GM18499 (cell line): ENCODE data around the gene SLC51A.
"Not testable (repeated sequence)": the region's sequence is repeated elsewhere in the genome, so short reads cannot be mapped to it uniquely, and the experiment has no call there.

Experiments
- ATAC-seq: cut with Tn5 transposase; IDR thresholded peaks from one replicate; pipeline ENCODE4 v1.9.1; 2021; ENCODE audit warnings: moderate number of reproducible peaks; ENCODE audit not compliant: insufficient read depth, unreplicated experiment

SLC51A gene

DNA sequence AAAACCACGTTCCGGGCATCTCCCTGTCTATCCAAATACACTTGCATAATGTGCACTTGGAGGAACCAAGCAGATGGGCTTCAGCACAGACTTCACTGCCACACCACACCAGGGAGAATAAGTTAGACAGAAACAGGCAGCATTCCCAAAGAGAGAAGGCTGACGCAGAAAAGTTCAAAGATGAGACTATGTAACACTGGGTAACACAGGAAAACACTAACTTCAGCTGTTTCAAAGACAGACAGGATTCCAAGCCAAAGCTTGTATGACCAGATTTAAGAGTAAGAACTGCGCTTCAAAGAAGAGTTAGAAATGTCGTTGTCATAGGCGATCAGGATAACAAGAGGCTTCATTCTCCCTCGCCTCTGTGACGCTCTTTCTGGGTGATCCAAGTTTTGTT is 19.9 kb downstream of the SLC51A start:
- ATAC-seq, result no peak

DNA sequence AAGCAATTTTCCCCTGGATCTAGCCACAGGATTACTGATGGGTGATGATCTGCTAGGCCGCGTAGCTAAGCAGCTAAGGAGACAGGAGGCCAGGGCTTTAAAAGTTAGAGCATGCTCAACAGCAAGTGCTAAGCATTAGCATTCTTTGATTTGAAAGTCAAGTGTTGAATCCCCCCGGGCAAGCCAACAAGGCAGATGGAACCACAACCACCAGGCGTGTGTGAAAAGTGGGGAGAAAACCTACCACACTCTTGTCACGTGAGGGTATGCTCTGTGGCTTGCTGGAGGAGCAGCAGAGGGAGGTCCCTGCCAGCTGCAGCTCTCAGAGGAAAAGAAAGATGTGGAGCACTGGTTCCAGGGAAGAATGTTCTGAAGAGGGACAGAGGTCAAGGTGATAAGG is 20.9 kb downstream of the SLC51A start:
- no peak for ATAC-seq

DNA sequence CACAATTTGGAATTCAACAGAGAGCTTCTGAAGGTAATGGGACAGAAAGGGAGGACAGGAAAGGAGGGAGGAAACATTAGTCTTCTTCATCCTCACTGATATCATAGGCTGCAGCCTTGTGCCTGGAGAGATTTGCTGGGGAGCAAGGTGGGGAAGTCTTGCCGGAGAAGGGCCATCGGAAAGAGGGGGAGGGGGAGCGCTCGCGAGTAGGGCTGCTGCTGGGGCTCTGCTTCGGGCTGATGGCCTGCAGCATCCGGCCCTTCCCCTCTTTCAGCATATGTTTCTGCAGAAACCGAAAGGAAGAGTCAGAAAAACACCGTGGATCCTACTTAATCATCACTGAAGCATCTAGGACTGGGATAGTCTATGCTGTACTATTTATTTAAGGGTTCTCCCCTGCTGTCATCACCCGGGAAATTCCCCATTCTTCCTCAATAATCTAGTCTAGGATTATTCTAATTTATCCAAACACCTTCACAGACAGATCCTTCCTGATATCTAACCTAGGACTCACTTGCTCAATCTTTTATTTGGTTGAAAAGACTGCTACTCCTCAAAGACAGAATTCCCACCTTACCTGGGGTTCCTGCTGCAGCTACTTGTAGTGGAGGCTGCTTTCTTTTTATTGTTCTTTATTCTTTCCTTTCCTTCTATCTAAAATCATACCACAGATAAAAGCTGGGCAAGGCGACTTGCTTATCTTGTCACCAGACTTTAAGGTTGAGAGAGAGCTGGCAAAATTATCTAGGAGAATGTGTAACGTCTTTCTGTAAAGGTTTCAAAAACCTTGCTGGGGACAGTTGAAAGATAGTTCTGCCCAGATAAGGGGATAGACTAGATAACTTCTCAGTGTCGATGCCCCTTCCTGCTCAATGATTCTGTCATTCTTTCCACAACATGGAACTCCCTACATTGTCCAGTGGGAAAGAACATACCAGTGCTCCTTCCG is 22.6 kb downstream of the SLC51A start:
- no peak for ATAC-seq

DNA sequence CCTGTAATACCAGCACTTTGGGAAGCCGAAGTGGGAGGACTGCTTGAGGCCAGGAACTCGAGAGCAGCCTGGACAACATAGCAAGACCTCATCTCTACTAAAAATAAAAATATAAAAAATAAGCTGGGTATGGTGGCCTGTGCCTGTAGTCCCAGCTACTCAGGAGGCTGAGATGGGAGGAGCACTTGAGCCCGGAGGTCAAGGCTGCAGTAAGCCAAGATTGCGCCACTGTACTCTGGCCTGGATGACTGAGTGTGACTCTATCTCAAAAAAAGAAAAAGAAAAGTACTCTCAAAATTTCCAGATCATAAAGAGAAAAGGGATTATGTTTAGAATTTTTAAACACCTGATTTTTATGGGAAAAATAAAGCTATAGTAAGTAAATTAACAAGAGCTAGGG is 24.1 kb downstream of the SLC51A start:
- no peak for ATAC-seq

DNA sequence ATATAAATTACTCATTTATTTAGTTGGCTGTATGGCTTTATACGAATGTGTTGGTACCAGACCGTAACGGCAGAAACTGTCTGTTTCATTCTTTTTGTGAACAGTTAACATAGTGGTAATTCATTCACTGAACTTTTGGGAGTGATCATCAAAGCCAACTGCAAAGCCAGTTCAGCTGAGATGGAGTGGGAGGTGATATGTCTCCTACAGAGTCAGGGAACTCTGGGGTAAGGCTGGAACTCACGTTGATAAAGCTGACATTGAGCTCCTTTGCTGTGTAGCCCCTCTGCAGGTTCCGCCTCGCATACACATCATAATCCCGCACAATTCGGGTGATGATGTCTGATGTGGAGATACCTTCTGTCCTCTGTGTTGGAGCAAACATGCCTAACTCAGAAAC is 25.4 kb downstream of the SLC51A start:
- no peak for ATAC-seq

DNA sequence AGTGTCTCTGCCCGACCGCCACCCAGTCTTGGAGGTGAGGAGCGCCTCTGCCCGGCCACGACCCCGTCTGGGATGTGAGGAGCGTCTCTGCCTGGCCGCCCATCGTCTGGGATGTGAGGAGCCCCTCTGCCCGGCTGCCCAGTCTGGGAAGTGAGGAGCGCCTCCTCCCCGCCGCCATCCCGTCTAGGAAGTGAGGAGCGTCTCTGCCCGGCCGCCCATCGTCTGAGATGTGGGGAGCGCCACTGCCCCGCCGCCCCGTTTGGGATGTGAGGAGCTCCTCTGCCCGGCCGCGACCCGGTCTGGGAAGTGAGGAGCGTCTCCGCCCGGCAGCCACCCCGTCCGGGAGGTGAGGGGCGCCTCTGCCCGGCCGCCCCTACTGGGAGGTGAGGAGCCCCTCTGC is 27.8 kb downstream of the SLC51A start:
- ATAC-seq, result not testable (repeated sequence)

DNA sequence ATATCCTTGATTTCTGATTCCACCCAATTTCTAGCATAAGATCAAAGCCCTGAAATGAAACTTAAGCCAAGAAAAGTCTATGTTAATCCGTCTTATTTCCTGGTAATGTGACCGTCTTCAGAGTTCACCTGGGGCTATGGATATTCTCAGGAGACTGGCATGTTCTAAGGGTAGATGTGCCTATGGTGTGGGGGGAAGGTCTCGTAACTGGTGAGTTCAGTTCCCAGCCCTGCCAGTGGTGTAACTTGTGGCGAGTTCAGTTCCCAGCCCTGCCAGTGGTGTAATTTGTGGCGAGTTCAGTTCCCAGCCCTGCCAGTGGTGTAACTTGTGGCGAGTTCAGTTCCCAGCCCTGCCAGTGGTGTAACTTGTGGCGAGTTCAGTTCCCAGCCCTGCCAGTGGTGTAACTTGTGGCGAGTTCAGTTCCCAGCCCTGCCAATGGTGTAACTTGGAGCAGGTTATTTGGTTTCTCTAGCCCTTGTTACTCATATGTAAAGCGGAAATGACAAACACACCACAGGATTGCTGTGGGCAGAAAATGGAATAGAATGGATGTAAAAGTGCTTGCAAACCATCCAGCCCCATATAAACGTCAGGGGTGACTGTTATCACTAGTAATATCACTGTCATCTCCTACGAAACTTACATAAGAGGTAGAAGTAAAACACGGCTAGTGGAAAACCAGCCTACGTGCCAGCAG is 30.4 kb downstream of the SLC51A start:
- no peak for ATAC-seq

DNA sequence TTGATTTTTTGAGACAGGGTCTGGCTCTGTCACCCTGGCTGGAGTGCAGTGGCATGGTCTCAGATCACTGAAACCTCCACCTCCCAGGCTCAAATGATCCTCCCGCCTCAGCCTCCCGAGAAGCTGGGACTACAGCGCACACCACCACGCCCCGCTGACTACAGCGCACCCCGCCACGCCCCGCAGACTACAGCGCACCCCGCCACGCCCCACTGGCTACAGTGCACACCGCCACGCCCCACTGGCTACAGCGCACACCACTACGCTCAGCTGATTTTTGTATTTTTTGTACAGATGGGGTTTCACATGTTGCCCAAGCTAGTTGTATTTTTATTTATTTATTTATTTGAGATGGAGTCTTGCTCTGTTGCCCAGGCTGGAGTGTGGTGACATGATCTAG is 35.6 kb downstream of the SLC51A start:
- no peak for ATAC-seq

DNA sequence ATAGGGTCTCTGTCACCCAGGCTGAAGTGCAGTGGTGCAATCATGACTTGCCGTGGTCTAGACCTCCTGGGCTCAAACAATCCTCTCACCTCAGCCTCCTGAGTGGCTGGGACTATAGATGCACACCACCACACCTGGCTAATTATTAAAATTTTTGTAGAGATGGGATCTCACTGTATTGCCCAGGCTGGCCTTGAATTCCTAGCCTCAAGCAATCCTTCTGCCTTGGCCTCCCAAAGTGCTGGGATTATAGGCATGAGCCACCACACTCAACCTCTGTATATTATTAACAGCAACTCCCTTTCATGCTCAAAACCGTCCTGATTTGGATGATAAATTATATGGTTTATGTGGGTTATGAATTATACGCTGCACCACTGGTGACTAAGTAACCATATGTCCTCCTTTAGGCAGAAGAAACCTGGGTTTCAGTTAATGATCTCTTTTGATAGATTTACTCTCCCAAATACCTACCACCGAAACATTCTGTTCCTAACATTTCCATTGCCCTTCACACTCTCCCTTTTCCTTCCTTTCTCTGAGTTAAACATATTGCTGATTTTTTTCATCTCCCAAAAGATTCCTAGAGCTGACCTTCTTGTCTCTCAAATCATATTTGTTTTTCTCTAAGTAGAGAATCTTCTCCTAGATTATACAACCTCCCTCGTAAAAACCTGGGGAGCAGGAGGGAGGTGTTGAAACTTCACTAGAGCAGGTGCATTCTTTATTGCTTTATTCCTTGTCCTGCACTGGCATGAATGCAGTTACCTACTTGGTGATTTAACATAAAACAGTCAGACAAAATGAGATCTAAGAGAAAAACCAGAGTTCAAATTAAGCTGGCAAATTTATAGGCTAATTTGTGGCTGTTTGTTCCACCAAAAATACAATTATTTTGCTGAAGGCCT is 38.3 kb downstream of the SLC51A start:
- ATAC-seq, result no peak

DNA sequence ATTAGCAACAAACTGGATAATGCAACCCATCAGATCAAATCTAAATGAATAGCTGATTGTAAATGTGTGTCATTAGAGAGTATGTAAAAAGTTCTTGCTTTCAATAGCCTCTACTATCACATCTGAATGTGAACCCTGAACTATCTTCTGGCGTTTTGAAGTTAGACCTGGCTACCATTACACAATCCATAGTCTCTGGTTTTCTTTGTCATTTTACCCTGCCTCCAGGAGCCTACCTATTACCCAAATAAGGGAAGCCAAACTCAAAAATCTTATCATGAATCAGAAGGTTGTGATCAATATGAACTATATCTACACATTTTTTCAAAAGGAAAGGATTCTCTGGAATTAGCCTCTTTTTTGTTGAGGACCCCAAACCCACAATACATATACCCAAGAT is 39.4 kb downstream of the SLC51A start:
- ATAC-seq, result no peak

DNA sequence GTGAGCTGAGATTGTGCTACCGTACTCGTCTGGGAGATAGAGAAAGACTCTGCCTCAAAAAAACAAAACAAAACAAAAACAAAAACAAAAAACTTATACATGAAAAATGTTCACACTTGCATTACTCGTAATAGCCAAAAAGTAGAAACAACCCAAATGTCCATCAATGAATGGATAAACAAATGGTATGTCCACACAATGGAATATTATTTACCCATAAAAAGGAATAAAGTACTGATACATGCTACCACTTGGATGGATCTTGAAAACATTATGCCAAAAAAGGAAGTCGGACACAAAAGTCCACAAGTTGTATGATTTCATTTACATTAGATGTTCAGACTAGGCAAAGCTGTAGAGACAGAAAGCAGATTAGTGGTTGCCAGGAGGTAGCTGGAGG is 44.5 kb downstream of the SLC51A start:
- no peak for ATAC-seq

DNA sequence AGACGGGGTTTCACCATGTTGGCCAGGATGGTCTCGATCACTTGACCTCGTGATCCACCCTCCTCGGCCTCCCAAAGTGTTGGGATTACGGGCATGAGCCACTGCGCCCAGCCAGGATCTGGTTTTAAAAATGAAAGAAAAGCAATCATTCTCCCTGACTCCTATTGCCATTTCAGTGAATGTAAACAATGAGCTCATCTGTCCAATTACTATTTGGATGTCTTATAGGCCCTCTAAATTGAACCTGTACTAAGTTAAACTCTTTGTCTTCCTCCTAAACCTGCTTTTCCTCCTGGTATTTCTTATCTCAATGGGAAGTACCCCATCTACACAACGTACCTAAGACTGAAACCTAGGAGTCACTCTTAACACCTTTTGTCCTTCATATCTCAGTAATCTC is 47.5 kb downstream of the SLC51A start:
- no peak for ATAC-seq

DNA sequence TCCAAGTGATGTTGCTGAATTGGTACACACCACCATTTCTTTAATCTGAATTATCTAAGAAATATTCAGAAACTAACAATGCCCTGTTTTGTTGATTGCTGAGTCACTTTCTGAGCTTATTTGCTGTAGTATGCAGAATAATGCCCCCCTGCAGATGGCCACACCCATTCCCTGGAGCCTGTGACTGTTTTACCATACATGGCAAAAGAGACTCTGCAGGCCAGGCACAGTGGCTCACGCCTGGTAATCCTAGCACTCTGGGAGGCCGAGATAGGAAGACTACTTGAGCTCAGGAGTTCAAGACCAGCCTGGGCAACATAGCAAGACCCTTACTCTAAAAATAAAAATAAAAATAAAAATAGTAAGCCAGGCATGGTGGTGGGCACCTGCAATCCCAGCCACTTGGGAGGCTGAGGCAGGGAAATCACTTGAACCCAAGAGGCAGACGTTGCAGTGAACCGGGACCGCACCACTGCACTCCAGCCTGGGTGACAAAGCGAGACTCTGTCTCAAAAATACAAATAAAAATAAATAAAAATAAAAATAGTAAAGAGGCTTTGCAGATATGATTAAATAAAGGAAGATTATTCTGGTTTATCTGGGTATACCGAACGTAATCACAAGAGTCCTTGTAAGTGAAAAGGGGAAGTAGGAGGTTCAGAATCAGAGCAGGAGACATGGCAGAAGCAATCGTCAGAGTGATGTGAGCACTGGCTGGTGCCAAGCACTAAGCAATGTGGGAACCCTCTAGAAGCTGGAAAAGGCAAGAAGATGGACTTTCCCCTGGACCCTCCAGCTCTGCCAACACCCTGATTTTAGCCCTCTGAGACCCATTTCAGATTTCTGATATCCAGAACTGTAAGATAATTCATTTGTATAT is 52.2 kb downstream of the SLC51A start:
- no peak for ATAC-seq

DNA sequence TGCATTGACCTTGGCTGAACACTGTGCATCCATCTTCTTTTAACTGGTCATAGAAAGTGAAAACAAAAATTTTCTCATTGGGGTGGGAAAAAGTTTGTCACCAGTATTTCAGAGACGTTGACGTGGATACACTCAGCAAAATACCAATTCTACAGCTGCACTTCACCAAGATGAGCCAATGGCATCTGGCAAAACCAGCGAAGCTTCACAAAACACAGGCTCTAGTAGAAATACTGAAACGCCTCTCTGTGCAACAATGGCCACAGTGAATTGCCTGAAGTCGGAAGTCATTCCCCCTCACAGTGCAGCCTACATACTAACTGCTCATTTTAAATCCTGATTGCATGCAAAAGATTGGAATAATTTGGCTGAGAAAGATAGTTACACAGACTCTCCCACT is 54.2 kb downstream of the SLC51A start:
- ATAC-seq, result no peak

DNA sequence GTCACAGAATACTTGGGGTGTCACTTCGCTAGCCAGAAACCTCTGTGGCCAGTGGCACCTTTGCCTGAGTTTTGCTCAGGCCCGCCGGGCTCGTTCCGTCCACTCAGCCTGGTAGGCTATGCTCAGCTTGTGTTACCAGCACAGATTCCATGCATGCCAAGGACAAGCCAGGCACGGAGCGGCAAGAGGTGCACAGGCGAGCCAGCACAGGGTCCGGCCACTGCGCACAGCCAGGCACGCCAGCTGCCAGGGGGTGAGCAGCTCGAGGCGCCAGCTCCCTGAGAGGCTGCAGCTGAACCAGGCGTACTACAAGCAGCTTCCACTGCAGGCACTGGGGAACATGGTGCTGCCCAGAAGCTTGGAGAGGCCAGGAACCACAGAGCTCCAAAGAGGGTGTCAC is 56.5 kb downstream of the SLC51A start:
- ATAC-seq, result no peak

DNA sequence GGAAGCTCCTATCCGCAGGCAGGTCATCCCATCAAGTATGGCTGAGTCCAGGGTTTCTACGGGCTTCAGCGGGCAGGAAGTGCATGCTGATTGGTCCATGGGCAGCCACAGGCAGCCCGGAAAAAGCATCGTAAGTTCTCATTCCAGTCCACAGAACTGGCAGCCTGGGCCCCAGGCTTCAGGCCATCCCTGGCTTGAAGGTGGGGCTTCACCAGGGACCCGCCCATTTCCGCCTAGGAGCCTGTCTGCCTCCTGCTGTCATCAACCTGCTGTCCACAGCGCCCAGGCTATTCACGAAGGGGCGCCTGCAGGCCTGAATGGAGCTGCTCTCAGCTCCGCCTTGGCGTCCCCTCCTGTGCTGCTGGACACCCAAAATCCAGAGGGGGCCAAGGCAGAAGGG is 57.3 kb downstream of the SLC51A start:
- no peak for ATAC-seq

DNA sequence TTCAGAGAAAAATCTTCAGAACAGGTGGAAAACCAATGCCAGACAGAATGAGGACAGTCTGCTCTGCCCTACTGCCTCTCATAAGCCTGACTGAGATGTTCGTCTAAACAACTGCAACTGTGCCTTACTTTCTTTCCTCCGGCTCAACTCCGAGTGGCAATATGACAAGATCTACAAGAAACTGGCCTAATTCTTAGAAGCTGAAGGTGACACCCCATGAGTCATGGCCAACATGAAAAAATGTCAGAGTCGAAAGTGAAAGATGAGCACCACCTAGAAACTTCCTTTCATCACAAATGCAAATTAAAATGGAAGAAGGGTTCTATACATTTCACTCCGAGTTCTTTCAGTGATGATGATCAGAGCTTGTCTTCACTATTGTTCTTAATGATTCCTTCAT is 58.3 kb downstream of the SLC51A start:
- peak; percentile 71 for ATAC-seq

DNA sequence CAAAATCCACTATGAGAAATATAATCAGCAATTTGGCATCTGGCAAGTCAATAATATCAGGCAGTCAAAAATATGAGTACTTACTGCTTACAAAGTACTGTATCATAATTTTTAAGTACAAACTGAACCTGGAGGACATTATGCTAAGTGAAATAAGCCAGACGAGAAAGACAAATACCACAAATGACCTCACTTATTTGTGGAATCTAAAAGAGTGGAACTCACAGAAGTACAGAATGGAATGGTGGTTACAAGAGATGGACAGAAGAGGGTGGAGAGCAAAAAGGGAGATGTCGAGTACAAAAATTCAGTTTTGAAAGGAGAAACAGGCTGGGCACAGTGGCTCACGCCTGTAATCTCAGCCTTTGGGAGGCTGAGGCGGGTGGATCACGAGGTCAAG is 58.8 kb downstream of the SLC51A start:
- no peak for ATAC-seq

DNA sequence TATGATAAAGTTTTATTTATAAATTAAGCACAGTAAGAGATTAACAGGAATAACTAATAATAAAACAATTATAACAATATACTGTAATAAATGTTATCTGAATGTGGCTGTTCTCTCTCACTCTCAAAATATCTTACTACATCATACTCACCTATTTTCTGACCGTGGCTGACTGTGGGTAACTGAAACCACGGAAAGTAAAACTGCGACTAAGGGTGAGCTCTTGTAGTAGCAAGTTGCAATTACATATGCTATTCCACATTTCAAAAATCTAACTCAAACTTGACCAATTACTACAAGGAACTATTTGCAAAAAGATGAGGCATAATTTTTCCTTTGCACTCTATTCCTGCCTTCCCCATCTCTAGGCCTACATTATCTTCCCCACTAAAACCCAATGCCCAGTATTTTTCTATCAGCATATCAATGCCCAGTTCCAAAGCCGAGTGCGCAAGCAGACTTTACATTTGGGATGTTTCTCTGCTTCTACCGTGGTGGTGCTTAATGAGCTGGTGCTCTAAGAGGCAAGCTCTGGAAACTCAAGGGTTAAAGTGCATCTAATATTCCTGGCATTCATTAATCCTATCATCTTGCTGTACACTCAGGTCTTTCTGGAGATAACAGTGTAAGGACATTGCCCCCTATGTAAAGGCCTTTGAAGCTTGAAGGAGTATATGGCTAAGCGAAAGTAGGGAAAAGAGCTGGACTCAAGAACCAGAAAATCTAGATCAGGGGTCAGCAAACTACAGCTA is 64.5 kb downstream of the SLC51A start:
- no peak for ATAC-seq
